GM23338 (cell line): Measurements from ENCODE around the gene OR5A1. TPM values are rescaled to one million over a fixed set of nuclear protein-coding genes. Genes with fewer than 3 reads are reported as not detected.

Experiments used
- ATAC-seq: fragments of 200-7000 bp; cut with Tn5 transposase; 3 replicates; pipeline ENCODE4 v1.9.1; 2020
- DNase-seq: peaks from one replicate; pipeline ENCODE4 v3.0.0-alpha.2; 2015; ENCODE audit warnings: low spot score
- H2AFZ ChIP-seq: fragments of 200-600 bp; sonication (generic); 2 replicates; pipeline ENCODE4 v1.8.0; 2016; ENCODE audit warnings: antibody characterized with exemption, mild to moderate bottlenecking, moderate library complexity
- H3F3A ChIP-seq: fragments of 200-600 bp; sonication (generic); replicated peaks from 2 replicates; pipeline ENCODE4 v1.8.0; 2017; ENCODE audit warnings: antibody characterized with exemption, mixed run types, low read depth
- H3K27ac ChIP-seq: fragments of 200-600 bp; sonication (generic); 2 replicates; pipeline ENCODE4 v1.6.1; 2016; ENCODE audit warnings: low read depth
- H3K27me3 ChIP-seq: fragments of 200-600 bp; sonication (generic); 2 replicates; pipeline ENCODE4 v1.8.0; 2016; ENCODE audit warnings: mild to moderate bottlenecking, mixed run types, moderate library complexity; ENCODE audit not compliant: insufficient read depth
- H3K36me3 ChIP-seq: fragments of 200-600 bp; sonication (generic); 2 replicates; pipeline ENCODE4 v1.8.0; 2016; ENCODE audit warnings: mild to moderate bottlenecking; ENCODE audit not compliant: insufficient read depth
- H3K4me1 ChIP-seq: fragments of 200-600 bp; sonication (generic); 2 replicates; pipeline ENCODE4 v1.8.0; 2016; ENCODE audit warnings: mild to moderate bottlenecking, moderate library complexity; ENCODE audit not compliant: insufficient read depth
- H3K4me2 ChIP-seq: fragments of 200-600 bp; sonication (generic); 2 replicates; pipeline ENCODE4 v1.7.1; 2017; ENCODE audit warnings: mixed run types
- H3K4me3 ChIP-seq: fragments of 200-600 bp; sonication (generic); 2 replicates; pipeline ENCODE4 v1.6.1; 2016; ENCODE audit warnings: mixed run types
- H3K79me2 ChIP-seq: fragments of 200-600 bp; sonication (generic); replicated peaks from 2 replicates; pipeline ENCODE4 v1.8.0; 2017; ENCODE audit warnings: mild to moderate bottlenecking; ENCODE audit not compliant: insufficient read depth
- H3K9me2 ChIP-seq: fragments of 200-600 bp; sonication (generic); 2 replicates; pipeline ENCODE4 v1.8.0; 2017; ENCODE audit not compliant: insufficient read depth
- H4K20me1 ChIP-seq: fragments of 200-600 bp; sonication (generic); replicated peaks from 2 replicates; pipeline ENCODE4 v1.8.0; 2017; ENCODE audit warnings: mild to moderate bottlenecking; ENCODE audit not compliant: insufficient read depth
- H3K27ac Mint-ChIP-seq: 2 replicates; pipeline ENCODE4 v1.8.0; 2020; ENCODE audit warnings: inconsistent platforms, mild to moderate bottlenecking, moderate library complexity, mixed read lengths
- H3K27me3 Mint-ChIP-seq: 3 replicates; pipeline ENCODE4 v1.8.0; 2022; ENCODE audit warnings: low read depth, mild to moderate bottlenecking, moderate library complexity, mixed read lengths, inconsistent platforms; ENCODE audit not compliant: insufficient read depth, poor library complexity
- H3K36me3 Mint-ChIP-seq: 3 replicates; pipeline ENCODE4 v1.8.0; 2021; ENCODE audit warnings: low read depth, mild to moderate bottlenecking, inconsistent platforms, moderate library complexity, mixed read lengths
- H3K4me1 Mint-ChIP-seq: 3 replicates; pipeline ENCODE4 v1.8.0; 2020; ENCODE audit warnings: mild to moderate bottlenecking, inconsistent platforms, mixed read lengths
- H3K4me3 Mint-ChIP-seq: 3 replicates; pipeline ENCODE4 v1.8.0; 2021; ENCODE audit warnings: moderate library complexity, mild to moderate bottlenecking, inconsistent platforms, mixed read lengths
- H3K9me3 Mint-ChIP-seq: 3 replicates; pipeline ENCODE4 v1.8.0; 2020; ENCODE audit warnings: moderate library complexity, mild to moderate bottlenecking, inconsistent platforms, mixed read lengths
- CREB1 ChIP-seq: fragments of 250-450 bp; sonication (Bioruptor Pico); IDR thresholded peaks from 2 replicates; pipeline ENCODE4 v1.5.0; 2020; ENCODE audit warnings: low read depth, mild to moderate bottlenecking, moderate library complexity
- CTCF ChIP-seq, 2 experiments: fragments of 200-600 bp in 1 of 2; sonication (generic) in 1 of 2; conservative IDR thresholded peaks; 2 replicates each; pipeline versions ENCODE4 v1.5.1 to v1.6.1; 2016 to 2017; ENCODE audit warnings: antibody characterized with exemption in 2 of 2, low read depth in 2 of 2, mild to moderate bottlenecking in 2 of 2, moderate library complexity in 1 of 2
- EZH2 ChIP-seq: fragments of 200-600 bp; sonication (generic); IDR thresholded peaks from one replicate; pipeline ENCODE4 v1.8.0; 2017; ENCODE audit warnings: antibody characterized with exemption, mild to moderate bottlenecking, low read depth; ENCODE audit not compliant: unreplicated experiment
- EZH2phosphoT487 ChIP-seq: fragments of 200-600 bp; sonication (generic); IDR thresholded peaks from one replicate; pipeline ENCODE4 v1.8.1; 2018; ENCODE audit warnings: antibody characterized with exemption; ENCODE audit not compliant: unreplicated experiment
- JUNB ChIP-seq: IDR thresholded peaks from one replicate; pipeline ENCODE4 v1.6.1; 2016; ENCODE audit warnings: antibody characterized with exemption; ENCODE audit not compliant: unreplicated experiment
- NANOG ChIP-seq: IDR thresholded peaks from 2 replicates; pipeline ENCODE4 v1.6.1; 2016; ENCODE audit warnings: antibody characterized with exemption, borderline replicate concordance
- POLR2AphosphoS5 ChIP-seq: IDR thresholded peaks from 2 replicates; pipeline ENCODE4 v1.6.1; 2016; ENCODE audit warnings: antibody characterized with exemption, low read depth
- REST ChIP-seq: IDR thresholded peaks from one replicate; pipeline ENCODE4 v1.6.1; 2018; ENCODE audit warnings: antibody characterized with exemption; ENCODE audit not compliant: unreplicated experiment
- STAT1 ChIP-seq: IDR thresholded peaks from one replicate; pipeline ENCODE4 v1.6.1; 2016; ENCODE audit warnings: antibody characterized with exemption; ENCODE audit not compliant: unreplicated experiment
- ZNF114 ChIP-seq: fragments of 250-450 bp; sonication (Bioruptor Pico); IDR thresholded peaks from 2 replicates; pipeline ENCODE4 v1.5.0; 2020; ENCODE audit warnings: mild to moderate bottlenecking, moderate library complexity
- ZNF331 ChIP-seq: fragments of 250-450 bp; sonication (Bioruptor Pico); IDR thresholded peaks from 2 replicates; pipeline ENCODE4 v1.5.0; 2020; ENCODE audit warnings: low read depth, mild to moderate bottlenecking, moderate library complexity
- polyA plus RNA-seq: library from polyadenylated mRNA; unstranded; fragments of >200 nt; fragmentation: Nextera tagmentation; extraction: Ambion mirVana; gene quantifications from 2 replicates; pipeline ENCODE4 v1.2.1, GENCODE V29; 2016
- total RNA-seq: library from RNA; depleted of rRNA; stranded (reverse); fragments of >200 nt; shearing (Covaris generic); gene quantifications from 2 replicates; pipeline ENCODE4 v1.2.3, GENCODE V29; 2014
- TF ChIP-seq, protein P1 (sequence below): IDR thresholded peaks from 2 replicates; pipeline ENCODE4 v1.6.1; 2016; ENCODE audit warnings: antibody characterized with exemption
- TF ChIP-seq, protein P2 (sequence below): fragments of 250-450 bp; sonication (Bioruptor Pico); IDR thresholded peaks from 2 replicates; pipeline ENCODE4 v1.5.0; 2020; ENCODE audit warnings: mild to moderate bottlenecking, moderate library complexity

OR5A1 gene
- total and polyA plus RNA-seq, 2 experiments from 2014 or later, result 0.03 TPM; not detected in 1

DNA sequence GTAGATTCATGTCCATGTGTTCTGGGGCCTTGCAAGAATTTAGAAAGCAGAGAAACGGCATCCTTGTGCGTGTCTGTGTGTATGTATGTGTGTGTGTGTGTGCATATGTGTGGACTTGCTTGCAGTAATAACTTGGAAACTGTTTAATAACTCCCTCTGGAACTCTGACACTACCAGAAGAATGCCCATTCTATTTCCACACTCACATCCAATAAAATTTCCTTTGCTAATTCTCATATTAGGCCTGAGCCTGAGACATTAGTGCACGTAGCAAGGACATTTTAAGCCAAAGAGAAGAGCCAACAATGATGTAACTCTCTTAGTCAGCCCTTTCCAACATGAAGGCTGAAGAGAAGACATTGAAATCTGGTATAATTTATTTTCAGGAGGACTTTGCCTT lies 23.6 kb downstream of the OR5A1 start:
- Mint-ChIP-seq H3K4me1 (peaks cover 6% of the 10 kb centered on the region), H3K27ac (no peak overlapping the region), H3K9me3 (no peaks in the 10 kb centered on the region; the same call in 2 of the 3 replicates)

More for the DNA sequence above, 23.6 kb downstream of the OR5A1 start:
- Histone ChIP-seq H3K27ac (no peak overlapping the region), H3K27me3 (no peaks in the 10 kb centered on the region), H2AFZ (no peak overlapping the region), H3K4me3 (no peak overlapping the region), H3K9me2 (peaks cover 28% of the 10 kb centered on the region), H4K20me1 (no peaks in the 10 kb centered on the region), H3K79me2 (no peaks in the 10 kb centered on the region), H3F3A (no peaks in the 10 kb centered on the region), H3K4me1 (peaks cover 5% of the 10 kb centered on the region), H3K4me2 (no peak overlapping the region), H3K36me3 (no peaks in the 10 kb centered on the region)
- H3K27me3 Mint-ChIP-seq, result no peaks in the 10 kb centered on the region
- no peaks in the 10 kb centered on the region for H3K36me3 Mint-ChIP-seq
- TF ChIP-seq ZNF331 (CRISPR knock-in tag) (no peak), JUNB (no peak), CTCF (conservative IDR thresholded peaks at IDR 0.05; ENCODE audit: low read depth in 2 of 2) (no peak), STAT1 (no peak), POLR2AphosphoS5 (no peak), NANOG (no peak), ZNF114 (no peak), EZH2 (no peak), CREB1 (no peak), EZH2phosphoT487 (no peak), REST (no peak)
- TF ChIP-seq, protein P1, sequence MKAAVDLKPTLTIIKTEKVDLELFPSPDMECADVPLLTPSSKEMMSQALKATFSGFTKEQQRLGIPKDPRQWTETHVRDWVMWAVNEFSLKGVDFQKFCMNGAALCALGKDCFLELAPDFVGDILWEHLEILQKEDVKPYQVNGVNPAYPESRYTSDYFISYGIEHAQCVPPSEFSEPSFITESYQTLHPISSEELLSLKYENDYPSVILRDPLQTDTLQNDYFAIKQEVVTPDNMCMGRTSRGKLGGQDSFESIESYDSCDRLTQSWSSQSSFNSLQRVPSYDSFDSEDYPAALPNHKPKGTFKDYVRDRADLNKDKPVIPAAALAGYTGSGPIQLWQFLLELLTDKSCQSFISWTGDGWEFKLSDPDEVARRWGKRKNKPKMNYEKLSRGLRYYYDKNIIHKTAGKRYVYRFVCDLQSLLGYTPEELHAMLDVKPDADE, result no peak
- TF ChIP-seq, protein P2, sequence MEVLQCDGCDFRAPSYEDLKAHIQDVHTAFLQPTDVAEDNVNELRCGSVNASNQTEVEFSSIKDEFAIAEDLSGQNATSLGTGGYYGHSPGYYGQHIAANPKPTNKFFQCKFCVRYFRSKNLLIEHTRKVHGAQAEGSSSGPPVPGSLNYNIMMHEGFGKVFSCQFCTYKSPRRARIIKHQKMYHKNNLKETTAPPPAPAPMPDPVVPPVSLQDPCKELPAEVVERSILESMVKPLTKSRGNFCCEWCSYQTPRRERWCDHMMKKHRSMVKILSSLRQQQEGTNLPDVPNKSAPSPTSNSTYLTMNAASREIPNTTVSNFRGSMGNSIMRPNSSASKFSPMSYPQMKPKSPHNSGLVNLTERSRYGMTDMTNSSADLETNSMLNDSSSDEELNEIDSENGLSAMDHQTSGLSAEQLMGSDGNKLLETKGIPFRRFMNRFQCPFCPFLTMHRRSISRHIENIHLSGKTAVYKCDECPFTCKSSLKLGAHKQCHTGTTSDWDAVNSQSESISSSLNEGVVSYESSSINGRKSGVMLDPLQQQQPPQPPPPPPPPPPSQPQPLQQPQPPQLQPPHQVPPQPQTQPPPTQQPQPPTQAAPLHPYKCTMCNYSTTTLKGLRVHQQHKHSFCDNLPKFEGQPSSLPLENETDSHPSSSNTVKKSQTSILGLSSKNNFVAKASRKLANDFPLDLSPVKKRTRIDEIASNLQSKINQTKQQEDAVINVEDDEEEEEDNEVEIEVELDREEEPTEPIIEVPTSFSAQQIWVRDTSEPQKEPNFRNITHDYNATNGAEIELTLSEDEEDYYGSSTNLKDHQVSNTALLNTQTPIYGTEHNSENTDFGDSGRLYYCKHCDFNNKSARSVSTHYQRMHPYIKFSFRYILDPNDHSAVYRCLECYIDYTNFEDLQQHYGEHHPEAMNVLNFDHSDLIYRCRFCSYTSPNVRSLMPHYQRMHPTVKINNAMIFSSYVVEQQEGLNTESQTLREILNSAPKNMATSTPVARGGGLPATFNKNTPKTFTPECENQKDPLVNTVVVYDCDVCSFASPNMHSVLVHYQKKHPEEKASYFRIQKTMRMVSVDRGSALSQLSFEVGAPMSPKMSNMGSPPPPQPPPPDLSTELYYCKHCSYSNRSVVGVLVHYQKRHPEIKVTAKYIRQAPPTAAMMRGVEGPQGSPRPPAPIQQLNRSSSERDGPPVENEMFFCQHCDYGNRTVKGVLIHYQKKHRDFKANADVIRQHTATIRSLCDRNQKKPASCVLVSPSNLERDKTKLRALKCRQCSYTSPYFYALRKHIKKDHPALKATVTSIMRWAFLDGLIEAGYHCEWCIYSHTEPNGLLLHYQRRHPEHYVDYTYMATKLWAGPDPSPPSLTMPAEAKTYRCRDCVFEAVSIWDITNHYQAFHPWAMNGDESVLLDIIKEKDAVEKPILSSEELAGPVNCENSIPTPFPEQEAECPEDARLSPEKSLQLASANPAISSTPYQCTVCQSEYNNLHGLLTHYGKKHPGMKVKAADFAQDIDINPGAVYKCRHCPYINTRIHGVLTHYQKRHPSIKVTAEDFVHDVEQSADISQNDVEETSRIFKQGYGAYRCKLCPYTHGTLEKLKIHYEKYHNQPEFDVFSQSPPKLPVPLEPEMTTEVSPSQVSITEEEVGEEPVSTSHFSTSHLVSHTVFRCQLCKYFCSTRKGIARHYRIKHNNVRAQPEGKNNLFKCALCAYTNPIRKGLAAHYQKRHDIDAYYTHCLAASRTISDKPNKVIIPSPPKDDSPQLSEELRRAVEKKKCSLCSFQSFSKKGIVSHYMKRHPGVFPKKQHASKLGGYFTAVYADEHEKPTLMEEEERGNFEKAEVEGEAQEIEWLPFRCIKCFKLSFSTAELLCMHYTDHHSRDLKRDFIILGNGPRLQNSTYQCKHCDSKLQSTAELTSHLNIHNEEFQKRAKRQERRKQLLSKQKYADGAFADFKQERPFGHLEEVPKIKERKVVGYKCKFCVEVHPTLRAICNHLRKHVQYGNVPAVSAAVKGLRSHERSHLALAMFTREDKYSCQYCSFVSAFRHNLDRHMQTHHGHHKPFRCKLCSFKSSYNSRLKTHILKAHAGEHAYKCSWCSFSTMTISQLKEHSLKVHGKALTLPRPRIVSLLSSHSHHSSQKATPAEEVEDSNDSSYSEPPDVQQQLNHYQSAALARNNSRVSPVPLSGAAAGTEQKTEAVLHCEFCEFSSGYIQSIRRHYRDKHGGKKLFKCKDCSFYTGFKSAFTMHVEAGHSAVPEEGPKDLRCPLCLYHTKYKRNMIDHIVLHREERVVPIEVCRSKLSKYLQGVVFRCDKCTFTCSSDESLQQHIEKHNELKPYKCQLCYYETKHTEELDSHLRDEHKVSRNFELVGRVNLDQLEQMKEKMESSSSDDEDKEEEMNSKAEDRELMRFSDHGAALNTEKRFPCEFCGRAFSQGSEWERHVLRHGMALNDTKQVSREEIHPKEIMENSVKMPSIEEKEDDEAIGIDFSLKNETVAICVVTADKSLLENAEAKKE (CRISPR knock-in tag), result no peak
- DNase-seq, result no peak
- no peak overlapping the region for H3K4me3 Mint-ChIP-seq
- no peak for ATAC-seq
